H9 (cell line): ENCODE measurements around the gene ZC3H10. TPM values are rescaled to one million over a fixed set of nuclear protein-coding genes. Genes with fewer than 3 reads are reported as not detected.

Source experiments
- DNase-seq: peaks from one replicate; pipeline ENCODE4 v3.0.0-alpha.2; 2017
- H2AFZ ChIP-seq: one replicate; pipeline ENCODE4 v1.6.1; 2013; ENCODE audit warnings: mild to moderate bottlenecking, low read length, control low read depth, moderate library complexity
- H2AK5ac ChIP-seq: 2 replicates; pipeline ENCODE4 v1.6.1; 2013; ENCODE audit warnings: low read length, control low read depth, mixed read lengths; ENCODE audit not compliant: insufficient read length
- H2BK120ac ChIP-seq: one replicate; pipeline ENCODE4 v1.6.1; 2013; ENCODE audit warnings: low read depth, mild to moderate bottlenecking, low read length, control low read depth, inconsistent platforms; ENCODE audit not compliant: poor library complexity, severe bottlenecking
- H2BK12ac ChIP-seq: 2 replicates; pipeline ENCODE4 v1.6.1; 2013; ENCODE audit warnings: low read length, control low read depth, mixed read lengths, low read depth; ENCODE audit not compliant: insufficient read length
- H2BK15ac ChIP-seq: 2 replicates; pipeline ENCODE4 v1.6.1; 2013; ENCODE audit warnings: low read depth, low read length, control low read depth
- H2BK20ac ChIP-seq: one replicate; pipeline ENCODE4 v1.6.1; 2013; ENCODE audit warnings: low read depth, mild to moderate bottlenecking, low read length, control low read depth, inconsistent platforms; ENCODE audit not compliant: poor library complexity, severe bottlenecking
- H2BK5ac ChIP-seq: 2 replicates; pipeline ENCODE4 v1.6.1; 2013; ENCODE audit warnings: low read length, control low read depth, mixed read lengths; ENCODE audit not compliant: insufficient read length
- H3K14ac ChIP-seq: 2 replicates; pipeline ENCODE4 v1.6.1; 2013; ENCODE audit warnings: low read length, control low read depth; ENCODE audit not compliant: insufficient read depth
- H3K18ac ChIP-seq: 2 replicates; pipeline ENCODE4 v1.6.1; 2013; ENCODE audit warnings: low read depth, mild to moderate bottlenecking, mixed read lengths, low read length, control low read depth; ENCODE audit not compliant: insufficient read length
- H3K23ac ChIP-seq: 2 replicates; pipeline ENCODE4 v1.6.1; 2013; ENCODE audit warnings: low read length, control low read depth, mixed read lengths, low read depth; ENCODE audit not compliant: insufficient read length
- H3K23me2 ChIP-seq: 2 replicates; pipeline ENCODE4 v1.6.1; 2013; ENCODE audit warnings: low read depth, mild to moderate bottlenecking, mixed read lengths, low read length, control low read depth; ENCODE audit not compliant: insufficient read length, poor library complexity, severe bottlenecking
- H3K27ac ChIP-seq: 2 replicates; pipeline ENCODE4 v1.5.1; 2013; ENCODE audit warnings: low read length, control low read depth, mixed read lengths, low read depth; ENCODE audit not compliant: insufficient read length
- H3K27me3 ChIP-seq: 2 replicates; pipeline ENCODE4 v1.6.1; 2013; ENCODE audit warnings: low read length, control low read depth, inconsistent platforms; ENCODE audit not compliant: insufficient read depth
- H3K4ac ChIP-seq: 2 replicates; pipeline ENCODE4 v1.6.1; 2013; ENCODE audit warnings: low read depth, mild to moderate bottlenecking, control low read depth, inconsistent platforms, low read length, moderate library complexity
- H3K4me1 ChIP-seq: 2 replicates; pipeline ENCODE4 v1.6.1; 2013; ENCODE audit warnings: low read length, control low read depth, inconsistent platforms; ENCODE audit not compliant: insufficient read depth
- H3K4me2 ChIP-seq: 2 replicates; pipeline ENCODE4 v1.6.1; 2013; ENCODE audit warnings: low read length, control low read depth, mixed read lengths; ENCODE audit not compliant: insufficient read length, insufficient read depth
- H3K56ac ChIP-seq: 2 replicates; pipeline ENCODE4 v1.6.1; 2013; ENCODE audit warnings: low read depth, mild to moderate bottlenecking, mixed read lengths, low read length, control low read depth; ENCODE audit not compliant: insufficient read length
- H3K79me1 ChIP-seq: 2 replicates; pipeline ENCODE4 v1.6.1; 2013; ENCODE audit warnings: low read depth, mild to moderate bottlenecking, moderate library complexity, low read length, control low read depth, inconsistent platforms; ENCODE audit not compliant: insufficient read depth, poor library complexity, severe bottlenecking
- H3K79me2 ChIP-seq: 2 replicates; pipeline ENCODE4 v1.6.1; 2013; ENCODE audit warnings: low read length, control low read depth, inconsistent platforms; ENCODE audit not compliant: insufficient read depth
- H3K9ac ChIP-seq: 2 replicates; pipeline ENCODE4 v1.6.1; 2013; ENCODE audit warnings: low read length, control low read depth, mixed read lengths; ENCODE audit not compliant: insufficient read length; ENCODE audit errors: extremely low read depth
- H3K9me3 ChIP-seq: one replicate; pipeline ENCODE4 v1.6.1; 2013; ENCODE audit warnings: low read depth, low read length, inconsistent platforms; ENCODE audit not compliant: control insufficient read depth
- H3T11ph ChIP-seq: one replicate; pipeline ENCODE4 v1.6.1; 2013; ENCODE audit warnings: mild to moderate bottlenecking, low read length, control low read depth, inconsistent platforms
- H4K20me1 ChIP-seq: one replicate; pipeline ENCODE4 v1.6.1; 2013; ENCODE audit not compliant: control insufficient read depth, insufficient read length, insufficient read depth
- H4K5ac ChIP-seq: 2 replicates; pipeline ENCODE4 v1.6.1; 2013; ENCODE audit warnings: low read depth, mild to moderate bottlenecking, mixed read lengths, low read length, control low read depth; ENCODE audit not compliant: insufficient read length
- H4K8ac ChIP-seq: replicated peaks from 2 replicates; pipeline ENCODE4 v1.6.1; 2013; ENCODE audit warnings: low read length, control low read depth, mixed read lengths, low read depth; ENCODE audit not compliant: insufficient read length
- H4K91ac ChIP-seq: 2 replicates; pipeline ENCODE4 v1.6.1; 2013; ENCODE audit warnings: low read depth, mild to moderate bottlenecking, moderate library complexity, mixed read lengths, low read length, control low read depth; ENCODE audit not compliant: insufficient read length
- H3K27ac Mint-ChIP-seq, 3 experiments: 2 replicates in 2 of 3; 3 replicates in 1 of 3; pipeline ENCODE4 v1.8.0; 2020 to 2021; ENCODE audit warnings: mixed read lengths in 3 of 3, mild to moderate bottlenecking in 1 of 3, moderate library complexity in 1 of 3
- H3K27me3 Mint-ChIP-seq: 2 replicates; pipeline ENCODE4 v1.8.0; 2021; ENCODE audit warnings: low read depth, mild to moderate bottlenecking, moderate library complexity, mixed read lengths
- H3K36me3 Mint-ChIP-seq, 3 experiments: 2 replicates in 2 of 3; 3 replicates in 1 of 3; pipeline ENCODE4 v1.8.0; 2020 to 2021; ENCODE audit warnings: low read depth in 3 of 3, mixed read lengths in 3 of 3; ENCODE audit not compliant: insufficient read depth in 1 of 3
- H3K4me1 Mint-ChIP-seq, 2 experiments: 2 replicates each; pipeline ENCODE4 v1.8.0; 2020; ENCODE audit warnings: mixed read lengths in 2 of 2
- H3K4me3 Mint-ChIP-seq, 2 experiments: 2 replicates in 1 of 2; 3 replicates in 1 of 2; pipeline ENCODE4 v1.8.0; 2020 to 2021; ENCODE audit warnings: mild to moderate bottlenecking in 2 of 2, mixed read lengths in 2 of 2, moderate library complexity in 1 of 2
- H3K9me3 Mint-ChIP-seq, 2 experiments: 2 replicates in 1 of 2; 3 replicates in 1 of 2; pipeline ENCODE4 v1.8.0; 2020; ENCODE audit warnings: mild to moderate bottlenecking in 2 of 2, mixed read lengths in 2 of 2, moderate library complexity in 1 of 2
- WGBS: extraction: QIAGEN DNeasy Blood & Tissue Kit; methylation state at CpG from one replicate; pipeline ENCODE4 v1.1.7; 2013; ENCODE audit warnings: missing lambda C conversion rate, low lambda C conversion rate, mixed read lengths; ENCODE audit not compliant: insufficient read length; ENCODE audit errors: extremely low coverage; 5-methylcytosine and 5-hydroxymethylcytosine counted together
- total RNA-seq: library from RNA; stranded (reverse); gene quantifications from 2 replicates; pipeline ENCODE4 v1.2.1, GENCODE V29; 2021
- TF ChIP-seq, protein P1 (sequence below): fragments of 200-600 bp; sonication (generic); conservative IDR thresholded peaks from 3 replicates; pipeline ENCODE4 v1.8.0; 2021; ENCODE audit warnings: antibody characterized with exemption, mild to moderate bottlenecking

ZC3H10 gene
- total RNA-seq, 1 experiment from 2014 or later, result 9.4 TPM

DNA sequence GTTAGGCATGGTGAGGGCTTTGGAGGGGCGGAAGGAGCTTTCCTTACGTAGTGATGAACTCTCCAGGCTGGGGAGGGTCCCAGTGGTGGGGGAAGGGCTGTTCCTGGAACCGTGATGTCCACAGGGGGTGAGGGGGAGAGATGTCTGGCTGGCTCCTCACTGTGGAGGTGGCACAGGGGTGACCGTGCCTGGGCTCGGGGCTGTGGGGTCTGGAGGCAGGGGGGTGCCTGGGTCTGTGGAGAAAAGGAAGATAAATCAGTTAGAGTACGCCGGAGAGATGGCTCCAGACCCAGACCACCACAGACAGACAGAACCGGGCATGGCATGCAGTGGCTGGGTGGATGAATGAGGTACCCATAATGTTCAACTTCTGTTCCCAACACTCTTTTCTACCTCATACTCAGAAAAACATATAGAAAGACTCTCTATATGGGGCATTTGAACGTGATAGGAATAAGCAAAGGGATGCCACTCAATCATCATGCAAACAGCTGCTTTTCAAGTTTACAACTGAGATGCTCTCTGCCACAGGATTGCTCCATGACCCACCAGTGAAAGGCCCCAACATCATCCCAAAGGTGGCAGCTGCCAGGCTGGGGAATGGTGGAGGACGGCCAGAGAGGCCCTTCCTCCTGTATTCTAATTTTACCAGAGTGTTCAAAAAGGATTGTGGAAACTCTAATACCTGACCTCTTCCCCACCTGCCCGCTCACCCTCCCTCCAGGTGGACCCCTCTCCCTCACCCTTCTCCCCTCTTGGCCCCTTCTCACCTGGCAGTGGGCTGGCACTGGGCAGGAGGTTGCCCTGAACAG, 45.7 kb downstream of the ZC3H10 start:
- H3K23me2 ChIP-seq, result peaks cover 8% of the 10 kb centered on the region
- Mint-ChIP-seq H3K27ac (peak overlapping the region; percentile 24 to 92 (median 79); a peak in 4 of 7 replicates), H3K4me3 (peak overlapping the region; percentile 22 to 34; a peak in 3 of 5 replicates), H3K9me3 (peaks cover 0 to 3% of the 10 kb centered on the region in 2 experiments; a peak in 2 of 5 replicates), H3K27me3 (peaks cover 8% of the 10 kb centered on the region), H3K4me1 (peaks cover 42 to 52% of the 10 kb centered on the region in 2 experiments), H3K36me3 (peaks cover 70 to 93% (median 91%) of the 10 kb centered on the region in 3 experiments)
- no peak overlapping the region for H2BK5ac ChIP-seq
- H3K9me3 ChIP-seq, result no peaks in the 10 kb centered on the region
- no peak overlapping the region for H3K56ac ChIP-seq
- H2BK120ac ChIP-seq, result no peak overlapping the region
- no peak overlapping the region for H4K8ac ChIP-seq
- H2AFZ ChIP-seq, result no peak overlapping the region
- peaks cover 2% of the 10 kb centered on the region; the same call in 1 of the 2 replicates for H3K79me2 ChIP-seq
- no peak overlapping the region for H3K9ac ChIP-seq
- TF ChIP-seq, protein P1, sequence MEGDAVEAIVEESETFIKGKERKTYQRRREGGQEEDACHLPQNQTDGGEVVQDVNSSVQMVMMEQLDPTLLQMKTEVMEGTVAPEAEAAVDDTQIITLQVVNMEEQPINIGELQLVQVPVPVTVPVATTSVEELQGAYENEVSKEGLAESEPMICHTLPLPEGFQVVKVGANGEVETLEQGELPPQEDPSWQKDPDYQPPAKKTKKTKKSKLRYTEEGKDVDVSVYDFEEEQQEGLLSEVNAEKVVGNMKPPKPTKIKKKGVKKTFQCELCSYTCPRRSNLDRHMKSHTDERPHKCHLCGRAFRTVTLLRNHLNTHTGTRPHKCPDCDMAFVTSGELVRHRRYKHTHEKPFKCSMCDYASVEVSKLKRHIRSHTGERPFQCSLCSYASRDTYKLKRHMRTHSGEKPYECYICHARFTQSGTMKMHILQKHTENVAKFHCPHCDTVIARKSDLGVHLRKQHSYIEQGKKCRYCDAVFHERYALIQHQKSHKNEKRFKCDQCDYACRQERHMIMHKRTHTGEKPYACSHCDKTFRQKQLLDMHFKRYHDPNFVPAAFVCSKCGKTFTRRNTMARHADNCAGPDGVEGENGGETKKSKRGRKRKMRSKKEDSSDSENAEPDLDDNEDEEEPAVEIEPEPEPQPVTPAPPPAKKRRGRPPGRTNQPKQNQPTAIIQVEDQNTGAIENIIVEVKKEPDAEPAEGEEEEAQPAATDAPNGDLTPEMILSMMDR, result no peak
- H2BK15ac ChIP-seq, result no peak overlapping the region
- H2AK5ac ChIP-seq, result no peak overlapping the region
- no peak overlapping the region for H2BK12ac ChIP-seq
- no peak overlapping the region for H3K23ac ChIP-seq
- DNase-seq, result no peak
- no peak overlapping the region for H3T11ph ChIP-seq
- no peak overlapping the region for H3K18ac ChIP-seq
- no peaks in the 10 kb centered on the region for H4K20me1 ChIP-seq
- peaks cover 2% of the 10 kb centered on the region for H3K79me1 ChIP-seq
- H4K5ac ChIP-seq, result no peak overlapping the region
- no peak overlapping the region for H3K14ac ChIP-seq
- H4K91ac ChIP-seq, result no peak overlapping the region
- H3K27ac ChIP-seq, result no peak overlapping the region
- no CpG with 5 or more reads among the region's 11 CpGs for WGBS
- no peaks in the 10 kb centered on the region for H3K27me3 ChIP-seq
- H3K4ac ChIP-seq, result no peak overlapping the region
- no peak overlapping the region for H2BK20ac ChIP-seq
- H3K4me2 ChIP-seq, result no peak overlapping the region
- H3K4me1 ChIP-seq, result peaks cover 5% of the 10 kb centered on the region; the same call in 1 of the 2 replicates
